Left ventricle myocardium inferior (tissue), 1 donor: Measurements from ENCODE around the gene JDP2. TPM values are rescaled to one million over a fixed set of nuclear protein-coding genes. Genes with fewer than 3 reads are reported as not detected.

Source experiments
- DNase-seq: peaks from one replicate; pipeline ENCODE4 v3.0.0-alpha.2; 2020
- H3K27ac ChIP-seq: fragments of 200-600 bp; replicated peaks from 2 replicates; pipeline ENCODE4 v1.8.0; 2021
- H3K27me3 ChIP-seq: fragments of 200-600 bp; 2 replicates; pipeline ENCODE4 v1.8.0; 2021; ENCODE audit warnings: low read depth
- H3K36me3 ChIP-seq: fragments of 200-600 bp; 2 replicates; pipeline ENCODE4 v1.8.0; 2021
- H3K4me1 ChIP-seq: fragments of 200-600 bp; 2 replicates; pipeline ENCODE4 v1.8.0; 2021
- H3K4me3 ChIP-seq: fragments of 200-600 bp; 2 replicates; pipeline ENCODE4 v1.8.0; 2021; ENCODE audit warnings: mild to moderate bottlenecking, moderate library complexity
- H3K9me3 ChIP-seq: fragments of 200-600 bp; replicated peaks from 2 replicates; pipeline ENCODE4 v1.8.0; 2021
- CTCF ChIP-seq: fragments of 200-600 bp; IDR thresholded peaks from 2 replicates; pipeline ENCODE4 v1.8.0; 2021; ENCODE audit warnings: antibody characterized with exemption, mild to moderate bottlenecking, borderline replicate concordance
- intact Hi-C: fragments of 100-400 bp; cut with micrococcal nuclease; formaldehyde crosslinking; loops from one replicate; pipeline ENCODE4 v1.11.0; 2022
- total RNA-seq: library from RNA; stranded (reverse); fragmentation: NEBNext Ultra II Directional; extraction: Animal tissue kit (Norgen Biotek cat#: 25700); gene quantifications from one replicate; pipeline ENCODE4 v1.2.1, GENCODE V29; 2021
- donor health status: DM: no; HTN: yes; CAD: no; lungs with severe emphysema.

Gene JDP2
- total RNA-seq, 1 donor from 2014 or later, result 21.9 TPM

- Histone ChIP-seq H3K9me3 (no peaks in the 10 kb centered on the region), H3K4me1 (peaks cover 82% of the 10 kb centered on the region), H3K36me3 (peaks cover 63% of the 10 kb centered on the region), H3K27ac (peak overlapping the region; percentile 61), H3K4me3 (no peak overlapping the region), H3K27me3 (no peaks in the 10 kb centered on the region)
- TF ChIP-seq CTCF, result no peak
- no peak for DNase-seq
- intact Hi-C loops, result no loop called here
These were observed 14.8 kb downstream of the JDP2 start for GRCh38 chr14:75442642-75443041.

GRCh38 chr14:75443203-75443969, 15.6 kb downstream of the JDP2 start:
- intact Hi-C loops, result no loop called here
- no peak for DNase-seq
- H3K36me3 ChIP-seq, result peaks cover 56% of the 10 kb centered on the region
- H3K9me3 ChIP-seq, result no peaks in the 10 kb centered on the region
- H3K27me3 ChIP-seq, result no peaks in the 10 kb centered on the region
- peak overlapping the region; percentile 61 for H3K27ac ChIP-seq
- no peak for TF ChIP-seq CTCF
- no peak overlapping the region for H3K4me3 ChIP-seq
- peaks cover 84% of the 10 kb centered on the region for H3K4me1 ChIP-seq

DNA sequence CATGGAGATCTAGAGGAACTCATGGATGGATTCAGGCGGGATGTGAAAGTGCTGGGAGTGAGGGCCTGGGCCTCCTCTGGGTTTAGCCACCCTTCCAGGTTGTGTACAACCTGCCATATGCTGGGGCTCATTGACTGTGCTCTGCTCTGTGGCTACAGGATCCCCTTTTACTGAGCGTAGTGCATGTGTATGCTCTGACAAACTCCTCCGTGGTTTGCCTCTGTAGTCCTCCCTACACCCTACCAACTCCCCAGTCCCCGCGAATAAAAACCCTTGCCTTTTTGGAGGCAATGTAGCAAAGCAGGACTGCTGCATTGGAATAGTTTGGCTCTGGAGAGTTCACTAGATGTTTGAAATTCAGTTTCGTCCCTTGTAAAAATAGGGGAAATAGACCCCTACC, 17.4 kb downstream of the JDP2 start:
- no peak overlapping the region for H3K27ac ChIP-seq
- no peaks in the 10 kb centered on the region for H3K27me3 ChIP-seq
- no peak for DNase-seq
- TF ChIP-seq CTCF, result no peak
- peaks cover 37% of the 10 kb centered on the region for H3K36me3 ChIP-seq
- no peaks in the 10 kb centered on the region for H3K9me3 ChIP-seq
- H3K4me3 ChIP-seq, result no peak overlapping the region
- H3K4me1 ChIP-seq, result peaks cover 88% of the 10 kb centered on the region
- intact Hi-C loops, result no loop called here

DNA sequence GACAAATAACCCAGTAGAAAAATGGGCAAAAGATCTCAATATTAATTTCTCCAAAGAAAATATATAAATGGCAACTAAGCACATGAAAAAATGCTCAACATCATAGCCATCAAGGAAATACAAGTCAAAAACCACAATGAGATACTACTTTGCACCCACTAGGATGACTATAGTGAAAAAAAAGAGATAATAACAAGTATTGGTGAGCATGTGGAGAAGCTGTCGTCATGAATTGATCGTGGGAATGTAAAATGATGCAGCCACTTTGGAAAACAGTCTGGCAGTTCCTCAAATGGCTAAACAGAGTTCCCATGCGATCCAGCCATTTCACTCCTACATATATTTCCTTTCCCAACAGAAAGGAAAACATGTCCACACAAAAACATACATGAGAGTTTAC, 18.1 kb downstream of the JDP2 start:
- Histone ChIP-seq H3K27me3 (no peaks in the 10 kb centered on the region), H3K36me3 (peaks cover 31% of the 10 kb centered on the region), H3K9me3 (no peaks in the 10 kb centered on the region), H3K4me3 (no peak overlapping the region), H3K4me1 (peaks cover 88% of the 10 kb centered on the region), H3K27ac (no peak overlapping the region)
- intact Hi-C loops, result no loop called here
- no peak for DNase-seq
- no peak for TF ChIP-seq CTCF

DNA sequence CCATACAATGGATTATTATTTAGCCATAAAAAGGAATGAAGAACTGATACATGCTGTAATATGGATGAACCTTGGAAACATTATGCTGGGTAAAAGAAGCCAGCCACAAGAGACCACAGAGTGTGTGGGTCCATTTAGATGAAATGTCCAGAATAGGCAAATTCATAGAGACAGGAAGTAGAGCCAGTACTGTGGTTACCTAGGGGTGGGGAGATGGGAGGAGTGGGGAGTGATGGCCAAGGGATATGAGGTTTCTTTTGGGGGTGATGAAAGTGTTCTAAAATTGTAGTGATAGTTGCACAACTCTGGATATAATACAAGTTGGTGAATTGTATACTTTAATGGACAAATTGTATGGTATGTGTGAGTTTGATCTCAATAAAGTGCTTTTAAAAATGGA, 18.6 kb downstream of the JDP2 start:
- H3K27ac ChIP-seq, result no peak overlapping the region
- H3K4me1 ChIP-seq, result peaks cover 88% of the 10 kb centered on the region
- intact Hi-C loops, result no loop called here
- no peak overlapping the region for H3K4me3 ChIP-seq
- H3K9me3 ChIP-seq, result no peaks in the 10 kb centered on the region
- H3K27me3 ChIP-seq, result no peaks in the 10 kb centered on the region
- no peak for TF ChIP-seq CTCF
- peaks cover 26% of the 10 kb centered on the region for H3K36me3 ChIP-seq
- no peak for DNase-seq
